ENCODE results near the gene RNLS.

The RNLS gene

DNA sequence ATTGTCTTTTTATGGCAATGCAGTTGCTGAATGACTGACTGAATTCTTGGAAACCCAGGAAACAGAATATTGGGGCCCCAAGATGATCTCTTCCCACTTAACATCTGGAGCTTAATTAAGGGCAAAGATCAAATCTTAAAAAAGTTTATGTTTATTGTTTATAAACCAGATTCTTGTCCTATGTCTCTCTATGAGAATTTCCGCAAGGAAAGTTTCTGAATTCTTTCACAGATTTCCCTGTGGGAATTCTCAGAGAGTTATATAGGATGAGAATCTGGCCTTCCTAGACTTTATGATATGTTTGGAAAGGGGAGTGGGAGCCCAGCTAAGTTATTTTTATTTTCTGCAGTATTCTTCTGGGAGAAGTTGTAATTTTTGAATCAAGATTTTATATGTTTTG, 166.3 kb downstream of the RNLS start:
- Histone ChIP-seq H3K36me3 (replicated peaks) (no peaks in the 10 kb centered on the region), H3K4me3 (no peak overlapping the region), H3K27me3 (ENCODE audit: low read depth) (no peaks in the 10 kb centered on the region), H3K9me3 (no peaks in the 10 kb centered on the region), H3K4me1 (peaks cover 20% of the 10 kb centered on the region)
- no peak for DNase-seq (ENCODE audit: low spot score in 2 of 2)
- in situ Hi-C loops (cut with MboI; ENCODE audit: low sequenced_read_pairs): loop anchor here (25.0 kb wide), 1 partner anchor 120 kb away; no protein-coding TSS in a partner anchor

DNA sequence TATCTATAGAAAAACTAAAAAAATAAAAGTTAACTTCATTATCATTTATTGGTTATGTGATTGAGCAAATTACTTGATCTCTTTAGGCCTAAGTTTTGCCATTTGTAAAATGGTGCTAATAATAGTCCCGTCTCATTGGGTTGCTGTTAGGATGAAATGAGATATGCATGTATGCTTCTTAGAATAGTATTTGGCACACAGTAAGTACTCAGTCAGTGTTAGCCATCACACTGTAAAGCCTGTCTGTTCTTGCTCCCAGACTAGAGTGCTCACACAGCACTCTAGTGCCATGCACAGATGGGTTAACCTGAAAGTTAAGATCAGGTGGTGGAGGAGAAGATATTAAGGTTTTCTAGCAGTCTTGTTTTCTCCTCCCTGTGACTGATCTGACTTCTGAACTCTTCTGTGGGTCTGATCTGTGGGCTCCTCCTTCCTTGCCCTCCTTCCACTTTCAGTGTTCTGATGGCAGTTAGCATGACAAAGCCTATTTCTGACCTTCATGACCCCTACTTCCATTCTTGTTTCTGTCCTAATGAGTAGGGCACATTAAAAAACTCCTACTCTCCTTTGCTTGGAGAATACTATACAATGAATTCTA, 167.5 kb downstream of the RNLS start:
- Histone ChIP-seq H3K9me3 (no peaks in the 10 kb centered on the region), H3K4me3 (no peak overlapping the region), H3K27me3 (ENCODE audit: low read depth) (no peaks in the 10 kb centered on the region), H3K4me1 (peaks cover 20% of the 10 kb centered on the region), H3K36me3 (replicated peaks) (no peaks in the 10 kb centered on the region)
- in situ Hi-C loops (cut with MboI; ENCODE audit: low sequenced_read_pairs): loop anchor here (25.0 kb wide), 1 partner anchor 122 kb away; no protein-coding TSS in a partner anchor
- DNase-seq (ENCODE audit: low spot score in 2 of 2): peak; percentile 17 to 29

DNA sequence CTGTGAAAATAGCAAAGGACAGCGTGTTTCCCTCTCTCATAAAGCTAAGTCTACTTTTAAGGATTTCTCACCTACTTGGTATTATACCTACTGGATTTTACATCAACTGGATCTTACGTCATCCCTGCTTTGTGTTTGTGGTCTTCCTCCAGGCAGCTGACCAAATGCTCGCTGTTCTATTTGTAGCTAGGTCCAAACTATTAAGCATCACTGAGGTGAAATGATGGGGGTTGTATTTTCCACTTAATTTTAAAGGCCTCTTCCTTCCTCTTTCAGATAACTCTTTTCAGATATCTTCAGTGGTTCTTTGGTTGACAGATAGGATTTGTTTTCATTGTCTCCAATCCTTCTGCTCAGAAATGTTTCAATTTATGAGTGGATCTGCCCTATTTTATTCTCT, 169.7 kb downstream of the RNLS start:
- Histone ChIP-seq H3K4me1 (peaks cover 20% of the 10 kb centered on the region), H3K9me3 (no peaks in the 10 kb centered on the region), H3K36me3 (replicated peaks) (no peaks in the 10 kb centered on the region), H3K4me3 (no peak overlapping the region), H3K27me3 (ENCODE audit: low read depth) (no peaks in the 10 kb centered on the region)
- in situ Hi-C loops (cut with MboI; ENCODE audit: low sequenced_read_pairs): loop anchor here (25.0 kb wide), 1 partner anchor 124 kb away; no protein-coding TSS in a partner anchor
- DNase-seq (ENCODE audit: low spot score in 2 of 2): no peak

DNA sequence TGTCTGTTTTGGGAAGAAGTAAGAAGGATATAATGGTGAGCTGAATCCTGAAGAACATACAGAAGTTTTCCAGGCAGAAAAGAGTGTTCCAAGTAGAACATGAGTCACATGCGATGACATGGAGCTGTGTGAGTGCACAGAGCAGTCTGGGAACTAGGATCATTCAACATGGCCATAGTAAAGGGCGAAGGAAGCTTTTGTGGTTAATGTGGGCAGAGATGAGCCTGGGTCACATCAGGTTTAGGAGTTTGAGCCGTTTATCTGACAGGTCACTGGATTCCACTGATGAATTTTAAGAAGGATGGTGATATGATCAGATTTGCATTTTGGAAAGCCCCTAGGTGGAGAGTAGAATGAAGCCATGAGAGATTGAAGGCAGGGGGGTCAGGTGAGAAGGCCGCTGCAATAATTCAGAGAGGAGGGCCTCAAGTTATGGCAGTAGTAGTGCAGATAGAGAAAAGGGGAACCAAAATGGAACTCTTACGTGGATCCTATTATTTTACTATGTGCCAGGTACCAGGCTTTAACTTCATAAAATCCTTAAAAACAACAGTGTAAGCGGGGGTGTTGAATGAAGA, 171.3 kb downstream of the RNLS start:
- DNase-seq (ENCODE audit: low spot score in 2 of 2): no peak
- Histone ChIP-seq H3K9me3 (no peaks in the 10 kb centered on the region), H3K27me3 (ENCODE audit: low read depth) (no peaks in the 10 kb centered on the region), H3K36me3 (replicated peaks) (no peaks in the 10 kb centered on the region), H3K4me1 (peaks cover 6% of the 10 kb centered on the region), H3K4me3 (no peak overlapping the region)
- in situ Hi-C loops (cut with MboI; ENCODE audit: low sequenced_read_pairs): loop anchor here (25.0 kb wide), 1 partner anchor 125 kb away; no protein-coding TSS in a partner anchor

DNA sequence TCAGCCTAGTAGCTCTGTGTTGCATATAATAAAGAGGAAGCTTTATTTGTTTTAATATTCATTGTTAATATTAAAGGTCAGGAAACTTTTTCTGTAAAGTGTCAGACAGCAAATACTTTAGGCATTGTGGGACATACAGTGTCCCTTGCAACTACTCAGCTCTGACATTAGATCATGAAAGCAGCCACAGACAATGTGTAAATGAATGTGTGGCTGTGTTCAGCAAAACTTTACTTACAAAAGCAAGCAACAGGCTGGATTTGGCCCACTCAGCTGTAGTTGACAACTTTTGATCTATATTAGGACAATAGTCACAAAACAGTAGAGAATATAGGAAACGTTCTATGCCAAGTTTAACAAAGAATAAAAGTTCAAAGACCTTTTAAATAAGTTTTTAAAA, 173.3 kb downstream of the RNLS start:
- Histone ChIP-seq H3K4me3 (no peak overlapping the region), H3K36me3 (replicated peaks) (no peaks in the 10 kb centered on the region), H3K9me3 (no peaks in the 10 kb centered on the region), H3K27me3 (ENCODE audit: low read depth) (no peaks in the 10 kb centered on the region), H3K4me1 (no peaks in the 10 kb centered on the region)
- in situ Hi-C loops (cut with MboI; ENCODE audit: low sequenced_read_pairs): loop anchor here (25.0 kb wide), 1 partner anchor 127 kb away; no protein-coding TSS in a partner anchor
- no peak for DNase-seq (ENCODE audit: low spot score in 2 of 2)

DNA sequence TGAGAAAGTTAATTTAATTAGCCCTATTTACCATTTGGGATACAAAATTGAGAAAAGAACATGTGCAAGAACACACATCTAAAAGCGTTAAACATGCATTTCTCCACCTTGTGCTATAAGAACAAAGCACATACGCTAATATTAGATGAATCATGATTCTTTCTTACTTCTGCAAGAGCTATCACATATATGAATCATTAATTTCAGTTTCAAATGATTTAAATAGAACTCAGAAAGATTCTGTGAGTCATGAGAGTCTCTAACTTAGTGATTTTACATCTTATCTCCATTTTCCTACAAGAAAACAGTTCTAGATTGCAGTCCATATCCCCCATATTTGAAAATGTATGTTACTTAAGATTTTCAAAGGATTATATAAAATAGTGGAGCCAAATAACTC, 173.9 kb downstream of the RNLS start:
- H3K4me1 ChIP-seq: no peaks in the 10 kb centered on the region
- no peak for DNase-seq (ENCODE audit: low spot score in 2 of 2)
- in situ Hi-C loops (cut with MboI; ENCODE audit: low sequenced_read_pairs): loop anchor here (25.0 kb wide), 1 partner anchor 128 kb away; no protein-coding TSS in a partner anchor
- H3K27me3 ChIP-seq (ENCODE audit: low read depth): no peaks in the 10 kb centered on the region
- H3K9me3 ChIP-seq: no peaks in the 10 kb centered on the region
- no peak overlapping the region for H3K4me3 ChIP-seq
- no peaks in the 10 kb centered on the region for H3K36me3 ChIP-seq (replicated peaks)

DNA sequence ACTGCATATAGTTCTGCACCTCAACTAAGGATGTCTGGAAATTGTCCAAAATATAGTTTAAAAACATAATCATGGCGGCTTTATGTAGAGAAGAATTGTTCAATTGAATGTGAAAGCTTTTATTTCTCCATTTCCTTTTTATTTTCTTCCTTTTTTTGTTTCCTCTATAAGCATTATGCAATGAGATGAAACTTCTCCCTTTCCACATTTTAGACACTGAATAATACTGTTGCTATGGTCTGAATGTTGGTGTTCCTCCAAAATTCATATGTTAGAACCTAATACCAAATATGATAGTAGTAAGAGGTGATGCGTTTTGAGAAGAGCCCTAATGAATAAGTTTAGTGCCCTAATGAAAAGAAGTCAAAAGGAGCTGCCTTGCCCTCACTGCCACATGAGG, 175.0 kb downstream of the RNLS start:
- no peaks in the 10 kb centered on the region for H3K9me3 ChIP-seq
- no peak overlapping the region for H3K4me3 ChIP-seq
- DNase-seq (ENCODE audit: low spot score in 2 of 2): no peak
- no peaks in the 10 kb centered on the region for H3K36me3 ChIP-seq (replicated peaks)
- in situ Hi-C loops (cut with MboI; ENCODE audit: low sequenced_read_pairs): loop anchor here (25.0 kb wide), 1 partner anchor 129 kb away; no protein-coding TSS in a partner anchor
- no peaks in the 10 kb centered on the region for H3K4me1 ChIP-seq
- H3K27me3 ChIP-seq (ENCODE audit: low read depth): no peaks in the 10 kb centered on the region

DNA sequence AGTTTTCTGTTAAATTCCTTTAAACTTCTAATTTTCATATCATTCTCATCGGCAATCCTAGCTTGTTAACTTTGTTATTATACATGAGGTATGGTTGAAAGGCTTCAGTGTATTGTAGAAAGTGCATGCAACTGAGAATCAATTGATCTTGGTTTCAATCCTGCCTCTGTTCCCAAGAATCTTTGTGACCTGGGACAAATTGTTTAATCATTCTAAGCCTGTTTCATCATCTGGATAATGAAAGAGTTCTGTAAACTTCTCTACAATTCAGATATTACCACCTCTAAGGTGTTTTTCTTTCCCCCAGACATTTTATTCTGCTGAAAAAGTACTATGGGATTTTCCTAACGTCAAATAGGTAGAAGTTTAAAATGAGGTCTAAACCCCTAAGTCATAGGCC, 179.0 kb downstream of the RNLS start:
- no peak overlapping the region for H3K4me3 ChIP-seq
- no peaks in the 10 kb centered on the region for H3K27me3 ChIP-seq (ENCODE audit: low read depth)
- in situ Hi-C loops (cut with MboI; ENCODE audit: low sequenced_read_pairs): loop anchor here (25.0 kb wide), 1 partner anchor 133 kb away; no protein-coding TSS in a partner anchor
- no peaks in the 10 kb centered on the region for H3K36me3 ChIP-seq (replicated peaks)
- H3K9me3 ChIP-seq: no peaks in the 10 kb centered on the region
- no peak for DNase-seq (ENCODE audit: low spot score in 2 of 2)
- H3K4me1 ChIP-seq: no peaks in the 10 kb centered on the region; the same call in 1 of the 2 replicates

DNA sequence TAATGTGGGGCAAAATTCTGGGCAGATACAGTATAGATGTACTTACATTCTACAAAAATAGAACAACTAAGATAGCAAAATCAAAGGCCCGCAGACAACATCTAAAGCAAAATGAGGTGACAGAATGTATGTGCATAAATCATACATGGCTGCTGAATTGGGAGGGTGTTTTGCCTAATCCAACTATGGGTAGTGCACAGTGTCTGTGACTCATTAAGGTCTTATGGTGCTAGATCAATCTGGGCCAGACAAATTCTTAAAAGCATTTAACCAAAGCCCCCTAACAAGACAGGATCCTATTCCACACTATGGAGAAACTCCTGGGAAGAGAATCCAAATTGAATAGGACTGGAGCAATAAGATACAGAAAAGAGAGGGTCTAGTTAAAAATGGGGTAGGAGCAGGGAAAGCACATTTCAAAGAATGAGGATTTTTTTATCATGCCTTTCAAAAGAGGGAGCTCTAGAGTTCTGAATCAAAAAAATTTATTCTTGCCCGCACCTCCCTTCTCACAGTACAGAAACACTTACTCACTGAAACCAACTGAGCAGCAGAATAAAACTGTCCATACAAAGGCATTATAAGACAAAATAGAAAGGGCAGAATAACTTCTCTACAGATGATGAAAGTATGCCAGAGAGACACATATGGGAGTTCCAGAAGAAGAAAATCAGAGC, 181.3 kb downstream of the RNLS start:
- Histone ChIP-seq H3K27me3 (ENCODE audit: low read depth) (no peaks in the 10 kb centered on the region), H3K4me3 (no peak overlapping the region), H3K4me1 (no peaks in the 10 kb centered on the region; the same call in 1 of the 2 replicates), H3K36me3 (replicated peaks) (no peaks in the 10 kb centered on the region), H3K9me3 (no peaks in the 10 kb centered on the region)
- DNase-seq (ENCODE audit: low spot score in 2 of 2): peak in 1 of 2 experiments; percentile 41
- in situ Hi-C loops (cut with MboI; ENCODE audit: low sequenced_read_pairs): loop anchor here (25.0 kb wide), 1 partner anchor 135 kb away; no protein-coding TSS in a partner anchor

DNA sequence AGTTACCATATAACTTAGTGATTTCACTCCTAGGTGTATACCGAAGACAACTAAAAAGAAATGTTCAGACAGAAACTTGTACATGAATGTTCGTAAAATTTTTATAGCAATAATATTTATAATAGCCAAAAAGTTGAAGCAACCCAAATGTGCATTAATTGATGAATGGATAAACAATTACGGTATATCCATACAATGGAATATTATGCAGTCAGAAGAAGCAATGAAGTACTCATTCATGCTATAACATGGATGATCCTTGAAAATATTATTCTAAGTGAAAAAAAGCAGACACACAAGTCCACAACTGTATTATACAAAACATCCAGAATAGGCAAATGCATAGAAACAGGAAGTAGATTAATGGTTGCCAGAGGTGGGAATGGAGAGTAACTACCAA, 183.9 kb downstream of the RNLS start:
- in situ Hi-C loops (cut with MboI; ENCODE audit: low sequenced_read_pairs): no loop called here
- H3K9me3 ChIP-seq: peaks cover 4% of the 10 kb centered on the region; the same call in 1 of the 2 replicates
- H3K36me3 ChIP-seq (replicated peaks): no peaks in the 10 kb centered on the region
- H3K27me3 ChIP-seq (ENCODE audit: low read depth): no peaks in the 10 kb centered on the region
- H3K4me3 ChIP-seq: no peak overlapping the region
- no peaks in the 10 kb centered on the region; the same call in 1 of the 2 replicates for H3K4me1 ChIP-seq
- DNase-seq (ENCODE audit: low spot score in 2 of 2): no peak

DNA sequence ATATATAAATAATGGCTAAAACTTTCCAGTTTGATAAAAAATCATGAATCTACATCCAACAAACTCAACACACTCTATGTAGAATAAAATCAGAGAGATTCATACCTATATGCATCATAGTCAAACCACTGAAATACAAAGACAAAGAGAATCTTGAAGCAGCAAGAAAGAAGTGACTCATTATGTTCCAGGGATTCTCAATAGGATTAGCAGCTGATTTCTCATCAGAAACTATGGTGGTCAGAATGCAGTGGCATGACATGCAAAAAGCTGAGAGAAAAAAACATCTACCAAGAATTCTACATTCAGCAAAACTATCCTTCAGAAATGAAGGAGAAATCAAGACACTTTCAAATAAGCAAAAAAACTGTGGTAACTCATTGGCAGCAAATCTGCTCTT, 187.4 kb downstream of the RNLS start:
- no peak overlapping the region for H3K4me3 ChIP-seq
- in situ Hi-C loops (cut with MboI; ENCODE audit: low sequenced_read_pairs): no loop called here
- no peaks in the 10 kb centered on the region for H3K4me1 ChIP-seq
- no peak for DNase-seq (ENCODE audit: low spot score in 2 of 2)
- peaks cover 4% of the 10 kb centered on the region; the same call in 1 of the 2 replicates for H3K9me3 ChIP-seq
- H3K27me3 ChIP-seq (ENCODE audit: low read depth): no peaks in the 10 kb centered on the region
- no peaks in the 10 kb centered on the region for H3K36me3 ChIP-seq (replicated peaks)

DNA sequence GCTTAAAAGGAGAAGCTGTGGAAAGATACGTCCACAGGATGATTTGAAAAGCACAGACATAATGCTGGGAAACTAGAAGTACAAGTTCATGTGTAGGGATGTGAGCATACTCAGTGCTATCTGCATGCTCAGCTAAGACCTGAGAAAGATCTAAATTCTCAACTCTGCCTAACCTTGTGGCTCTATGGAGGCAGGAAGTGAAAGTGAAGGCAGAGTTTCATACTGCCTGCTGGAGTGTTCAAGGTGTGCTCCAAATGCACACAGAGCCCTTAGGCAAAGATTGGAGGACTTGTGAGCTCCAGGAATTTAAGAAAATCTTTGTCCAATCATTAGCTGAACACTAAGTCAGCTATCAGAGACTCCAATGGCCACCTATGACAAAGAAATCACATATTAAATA, 190.9 kb downstream of the RNLS start:
- no peak for DNase-seq (ENCODE audit: low spot score in 2 of 2)
- no peaks in the 10 kb centered on the region for H3K36me3 ChIP-seq (replicated peaks)
- in situ Hi-C loops (cut with MboI; ENCODE audit: low sequenced_read_pairs): no loop called here
- H3K9me3 ChIP-seq: peaks cover 4% of the 10 kb centered on the region; the same call in 1 of the 2 replicates
- no peak overlapping the region for H3K4me3 ChIP-seq
- H3K4me1 ChIP-seq: no peaks in the 10 kb centered on the region
- no peaks in the 10 kb centered on the region for H3K27me3 ChIP-seq (ENCODE audit: low read depth)

DNA sequence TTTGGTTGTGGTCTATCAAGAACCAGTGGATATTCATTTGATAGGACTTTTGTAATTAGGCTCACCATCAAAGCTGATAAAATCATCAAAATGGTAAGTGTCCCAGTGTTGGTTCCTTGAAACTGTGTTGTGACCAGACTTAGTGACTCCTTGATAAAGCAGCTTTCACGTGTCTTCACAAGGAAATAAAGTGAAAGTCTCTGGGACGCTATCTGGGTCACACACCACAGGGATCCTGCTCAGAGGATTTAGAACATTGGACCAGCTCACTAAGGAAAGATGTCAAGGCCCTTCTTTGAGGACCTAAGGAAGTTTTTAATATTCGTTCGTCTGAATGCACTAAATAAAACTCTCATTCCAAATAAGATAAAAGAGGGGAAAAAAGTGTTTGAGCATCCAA, 193.1 kb downstream of the RNLS start:
- in situ Hi-C loops (cut with MboI; ENCODE audit: low sequenced_read_pairs): no loop called here

DNA sequence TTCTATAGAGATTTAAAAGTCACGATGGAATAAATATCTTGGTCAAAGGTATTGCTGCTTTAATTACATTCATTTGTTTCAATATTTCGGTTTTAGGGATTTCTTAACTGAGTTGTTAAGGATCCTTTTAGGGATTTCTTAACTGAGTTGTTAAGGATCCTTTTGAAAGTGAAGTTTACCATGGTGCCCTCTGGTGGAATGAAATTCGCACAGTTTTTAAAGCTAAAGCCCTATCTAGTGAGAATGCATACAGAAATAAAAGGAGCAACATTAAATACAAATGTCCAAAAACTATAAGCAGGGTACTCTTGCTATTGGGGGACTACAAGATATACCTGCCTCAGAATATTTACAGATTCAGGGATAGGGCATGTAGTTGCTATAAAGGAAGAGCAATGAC, 193.7 kb downstream of the RNLS start:
- H3K4me3 ChIP-seq: no peak overlapping the region
- in situ Hi-C loops (cut with MboI; ENCODE audit: low sequenced_read_pairs): no loop called here
- no peaks in the 10 kb centered on the region for H3K9me3 ChIP-seq
- H3K36me3 ChIP-seq (replicated peaks): no peaks in the 10 kb centered on the region
- H3K4me1 ChIP-seq: peaks cover 15% of the 10 kb centered on the region
- H3K27me3 ChIP-seq (ENCODE audit: low read depth): no peaks in the 10 kb centered on the region
- peak in 1 of 2 experiments; percentile 42 for DNase-seq (ENCODE audit: low spot score in 2 of 2)

More for the DNA sequence above, 193.1 kb downstream of the RNLS start:
- Histone ChIP-seq H3K36me3 (replicated peaks) (no peaks in the 10 kb centered on the region), H3K4me1 (peaks cover 15% of the 10 kb centered on the region), H3K9me3 (no peaks in the 10 kb centered on the region), H3K27me3 (ENCODE audit: low read depth) (no peaks in the 10 kb centered on the region), H3K4me3 (no peak overlapping the region)
- no peak for DNase-seq (ENCODE audit: low spot score in 2 of 2)
